ENCODE data around the gene GIT2.

DNA sequence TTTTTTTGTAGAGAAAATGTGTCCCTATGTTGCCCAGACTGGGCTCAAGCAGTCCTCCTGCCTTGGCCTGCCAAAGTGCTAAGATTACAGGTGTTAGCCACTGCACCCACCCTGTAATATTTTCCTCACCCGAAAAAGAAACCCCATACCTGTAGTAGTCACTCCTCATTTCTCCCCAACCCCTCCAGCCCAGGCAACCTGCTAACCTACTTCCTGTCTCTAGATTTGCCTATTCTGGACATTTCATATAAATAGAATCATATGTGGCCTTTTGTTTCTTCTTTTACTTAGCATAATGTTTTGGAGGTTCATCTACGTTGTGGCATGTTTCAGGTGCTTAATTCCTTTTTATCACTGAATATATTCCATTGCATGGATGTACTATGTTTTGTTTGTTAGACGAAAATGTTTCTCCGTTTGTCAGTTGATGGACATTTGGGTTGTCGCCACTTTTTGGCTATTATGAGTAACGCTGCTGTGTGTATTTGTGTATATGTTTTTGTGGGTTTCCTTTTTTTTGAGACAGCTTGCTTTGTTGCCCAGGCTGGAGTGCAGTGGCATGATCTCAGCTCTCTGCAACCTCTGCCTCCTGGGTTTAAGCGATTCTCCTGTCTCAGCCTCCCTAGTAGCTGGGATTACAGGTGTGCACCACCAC, 9.3 kb upstream of the GIT2 start:
- TF ChIP-seq EZH2phosphoT487 (IDR thresholded peaks at IDR 0.05; ENCODE audit: insufficient read depth, low read depth) = no peak
- TF ChIP-seq EZH2 (IDR thresholded peaks at IDR 0.05; ENCODE audit: insufficient read depth, poor library complexity, severe bottlenecking) = no peak
